Loucy (cell line): ENCODE measurements around the gene CTXND2.

ENCODE experiments used
- H2AFZ ChIP-seq: fragments of 200-600 bp; sonication (generic); 2 replicates; pipeline ENCODE4 v1.6.0; 2016; ENCODE audit warnings: antibody characterized with exemption, mild to moderate bottlenecking, low read length, moderate library complexity
- H3F3A ChIP-seq: fragments of 200-600 bp; 2 replicates; pipeline ENCODE4 v1.6.0; 2016; ENCODE audit warnings: antibody characterized with exemption, low read depth, mild to moderate bottlenecking
- H3K27me3 ChIP-seq: fragments of 200-600 bp; sonication (generic); 2 replicates; pipeline ENCODE4 v1.6.1; 2014; ENCODE audit warnings: low read length, mild to moderate bottlenecking; ENCODE audit not compliant: insufficient read depth, poor library complexity, severe bottlenecking
- H3K36me3 ChIP-seq: fragments of 200-600 bp; sonication (generic); 2 replicates; pipeline ENCODE4 v1.6.1; 2016; ENCODE audit warnings: low read length; ENCODE audit not compliant: insufficient read depth
- H3K4me1 ChIP-seq: fragments of 200-600 bp; sonication (generic); 2 replicates; pipeline ENCODE4 v1.5.1; 2014; ENCODE audit warnings: low read length, mild to moderate bottlenecking; ENCODE audit not compliant: insufficient read depth, poor library complexity, severe bottlenecking
- H3K4me2 ChIP-seq: fragments of 200-600 bp; sonication (generic); 2 replicates; pipeline ENCODE4 v1.6.0; 2014; ENCODE audit warnings: antibody characterized with exemption, low read length, low read depth, mild to moderate bottlenecking; ENCODE audit not compliant: poor library complexity, severe bottlenecking
- H3K4me3 ChIP-seq: fragments of 200-600 bp; sonication (generic); 2 replicates; pipeline ENCODE4 v1.5.1; 2014; ENCODE audit warnings: low read length, mild to moderate bottlenecking, mixed read lengths; ENCODE audit not compliant: poor library complexity, severe bottlenecking
- H3K79me2 ChIP-seq: fragments of 200-600 bp; sonication (generic); 2 replicates; pipeline ENCODE4 v1.6.1; 2014; ENCODE audit warnings: low read length; ENCODE audit not compliant: insufficient read depth
- H3K9ac ChIP-seq: fragments of 200-600 bp; sonication (generic); 2 replicates; pipeline ENCODE4 v1.6.0; 2014; ENCODE audit warnings: mild to moderate bottlenecking, low read depth, low read length, moderate library complexity; ENCODE audit not compliant: poor library complexity, severe bottlenecking
- H3K9me2 ChIP-seq: fragments of 200-600 bp; sonication (generic); replicated peaks from 2 replicates; pipeline ENCODE4 v1.6.1; 2016; ENCODE audit warnings: low read depth, low read length, mixed read lengths
- H3K9me3 ChIP-seq: fragments of 200-600 bp; sonication (generic); 2 replicates; pipeline ENCODE4 v1.6.1; 2014; ENCODE audit warnings: mild to moderate bottlenecking, antibody characterized with exemption, low read length, low read depth; ENCODE audit not compliant: insufficient read depth
- H4K20me1 ChIP-seq: fragments of 200-600 bp; sonication (generic); 2 replicates; pipeline ENCODE4 v1.6.0; 2014; ENCODE audit warnings: antibody characterized with exemption, low read length, mild to moderate bottlenecking; ENCODE audit not compliant: insufficient read depth, poor library complexity, severe bottlenecking
- EZH2phosphoT487 ChIP-seq: fragments of 200-600 bp; IDR thresholded peaks from 2 replicates; pipeline ENCODE4 v1.6.1; 2018; ENCODE audit warnings: antibody characterized with exemption, mild to moderate bottlenecking, moderate library complexity, borderline replicate concordance
- TF ChIP-seq, protein P1 (sequence below): fragments of 200-600 bp; sonication (generic); conservative IDR thresholded peaks from 2 replicates; pipeline ENCODE4 v1.5.1; 2014; ENCODE audit warnings: mild to moderate bottlenecking, antibody characterized with exemption, low read length

CTXND2 gene

DNA sequence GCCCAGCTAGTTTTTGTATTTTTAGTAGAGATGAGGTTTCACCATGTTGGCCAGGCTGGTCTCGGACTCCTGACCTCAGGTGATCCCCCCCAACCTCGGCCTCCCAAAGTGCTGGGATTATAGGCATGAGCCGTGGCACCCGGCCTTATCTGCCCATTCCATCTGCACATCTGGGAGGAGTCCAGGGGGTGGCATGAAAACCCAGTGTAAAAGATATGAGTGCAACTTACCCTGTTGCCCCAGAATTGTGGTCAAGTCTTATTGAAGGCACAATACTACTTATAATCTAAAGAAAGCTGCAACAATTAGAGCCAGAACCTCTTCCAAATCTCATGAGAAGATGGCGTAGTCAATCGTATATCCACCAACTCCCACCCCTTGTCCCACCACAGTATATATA, 18.4 kb downstream of the CTXND2 start:
- Histone ChIP-seq H2AFZ (no peak overlapping the region), H3K36me3 (no peaks in the 10 kb centered on the region), H3F3A (no peaks in the 10 kb centered on the region), H3K79me2 (no peaks in the 10 kb centered on the region), H4K20me1 (no peaks in the 10 kb centered on the region), H3K4me2 (no peak overlapping the region), H3K27me3 (no peaks in the 10 kb centered on the region), H3K4me3 (no peak overlapping the region), H3K9ac (no peak overlapping the region), H3K9me3 (no peaks in the 10 kb centered on the region), H3K4me1 (no peaks in the 10 kb centered on the region), H3K9me2 (no peaks in the 10 kb centered on the region)
- TF ChIP-seq, protein P1, sequence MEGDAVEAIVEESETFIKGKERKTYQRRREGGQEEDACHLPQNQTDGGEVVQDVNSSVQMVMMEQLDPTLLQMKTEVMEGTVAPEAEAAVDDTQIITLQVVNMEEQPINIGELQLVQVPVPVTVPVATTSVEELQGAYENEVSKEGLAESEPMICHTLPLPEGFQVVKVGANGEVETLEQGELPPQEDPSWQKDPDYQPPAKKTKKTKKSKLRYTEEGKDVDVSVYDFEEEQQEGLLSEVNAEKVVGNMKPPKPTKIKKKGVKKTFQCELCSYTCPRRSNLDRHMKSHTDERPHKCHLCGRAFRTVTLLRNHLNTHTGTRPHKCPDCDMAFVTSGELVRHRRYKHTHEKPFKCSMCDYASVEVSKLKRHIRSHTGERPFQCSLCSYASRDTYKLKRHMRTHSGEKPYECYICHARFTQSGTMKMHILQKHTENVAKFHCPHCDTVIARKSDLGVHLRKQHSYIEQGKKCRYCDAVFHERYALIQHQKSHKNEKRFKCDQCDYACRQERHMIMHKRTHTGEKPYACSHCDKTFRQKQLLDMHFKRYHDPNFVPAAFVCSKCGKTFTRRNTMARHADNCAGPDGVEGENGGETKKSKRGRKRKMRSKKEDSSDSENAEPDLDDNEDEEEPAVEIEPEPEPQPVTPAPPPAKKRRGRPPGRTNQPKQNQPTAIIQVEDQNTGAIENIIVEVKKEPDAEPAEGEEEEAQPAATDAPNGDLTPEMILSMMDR = no peak
- TF ChIP-seq EZH2phosphoT487 = no peak

DNA sequence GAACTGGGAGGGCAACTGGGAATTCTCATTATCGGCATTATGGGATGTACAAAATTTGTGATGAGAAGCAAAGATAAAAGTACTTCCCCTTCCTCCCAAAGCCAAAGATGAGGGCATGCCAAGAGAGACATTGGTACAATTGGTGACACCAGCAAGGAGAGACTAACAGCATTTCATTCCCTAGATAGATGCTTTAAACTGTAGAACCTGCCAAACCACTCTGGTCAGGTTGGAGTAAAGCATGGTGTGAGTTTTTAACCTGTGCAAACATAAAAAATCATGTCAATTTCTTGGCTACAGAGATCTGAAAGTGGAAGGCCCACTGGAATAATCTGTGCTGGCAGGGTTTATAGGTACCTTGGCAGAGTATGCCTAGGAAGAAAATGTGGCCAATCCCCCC, 19.4 kb downstream of the CTXND2 start:
- no peaks in the 10 kb centered on the region for H3K27me3 ChIP-seq
- no peaks in the 10 kb centered on the region for H3K4me1 ChIP-seq
- H4K20me1 ChIP-seq = no peaks in the 10 kb centered on the region
- H3K9me2 ChIP-seq = no peaks in the 10 kb centered on the region
- 0 out of 2 replicates have a peak overlapping the region, but pooled peaks have one; percentile 20 for H2AFZ ChIP-seq
- H3K4me2 ChIP-seq = no peak overlapping the region
- no peaks in the 10 kb centered on the region for H3K36me3 ChIP-seq
- H3K9me3 ChIP-seq = no peaks in the 10 kb centered on the region
- TF ChIP-seq, protein P1 = no peak
- TF ChIP-seq EZH2phosphoT487 = no peak
- H3K9ac ChIP-seq = no peak overlapping the region
- H3K4me3 ChIP-seq = no peak overlapping the region
- H3F3A ChIP-seq = no peaks in the 10 kb centered on the region
- H3K79me2 ChIP-seq = no peaks in the 10 kb centered on the region

- Histone ChIP-seq H3K9me2 (no peaks in the 10 kb centered on the region), H2AFZ (peak overlapping the region; percentile 20; the same call in 1 of the 2 replicates), H3K9me3 (no peaks in the 10 kb centered on the region), H3K4me2 (no peak overlapping the region), H3K9ac (no peak overlapping the region), H4K20me1 (no peaks in the 10 kb centered on the region), H3F3A (no peaks in the 10 kb centered on the region), H3K4me3 (no peak overlapping the region), H3K27me3 (no peaks in the 10 kb centered on the region), H3K4me1 (no peaks in the 10 kb centered on the region), H3K79me2 (no peaks in the 10 kb centered on the region), H3K36me3 (no peaks in the 10 kb centered on the region)
- no peak for TF ChIP-seq EZH2phosphoT487
- TF ChIP-seq, protein P1 = no peak
Observed at GRCh38 chr1:150906813-150907212, 19.9 kb downstream of the CTXND2 start.
